ENCODE data around the gene CAMK4. TPM values are rescaled to one million over a fixed set of nuclear protein-coding genes. Genes with fewer than 3 reads are reported as not detected.

The CAMK4 gene
- total RNA-seq, 1 experiment from 2014 or later: 6.3 TPM

GRCh38 chr5:111517853-111518501 is 293.8 kb downstream of the CAMK4 start:
- Mint-ChIP-seq H3K27me3 (ENCODE audit: low read depth) (no peaks in the 10 kb centered on the region), H3K9me3 (no peaks in the 10 kb centered on the region), H3K4me3 (no peak overlapping the region), H3K36me3 (ENCODE audit: insufficient read depth in 1 of 3, low read depth in 3 of 3) (no peaks in the 10 kb centered on the region), H3K4me1 (peaks cover 14 to 16% of the 10 kb centered on the region in 2 experiments), H3K27ac (no peak overlapping the region)
- no peak overlapping the region for H2AFZ ChIP-seq (ENCODE audit: low read length)
- no peak overlapping the region for H4K91ac ChIP-seq (ENCODE audit: insufficient read length, low read depth, low read length)
- H3K4me1 ChIP-seq (ENCODE audit: insufficient read depth, low read length): no peaks in the 10 kb centered on the region
- no peak overlapping the region for H3K14ac ChIP-seq (ENCODE audit: insufficient read depth, low read length)
- no peaks in the 10 kb centered on the region for H3K27me3 ChIP-seq (ENCODE audit: insufficient read depth, low read length)
- no peak for DNase-seq
- no peak overlapping the region for H3K27ac ChIP-seq (ENCODE audit: insufficient read length, low read depth, low read length)
- no peak overlapping the region for H2AK5ac ChIP-seq (ENCODE audit: insufficient read length, low read length)
- H3K79me1 ChIP-seq (ENCODE audit: insufficient read depth, low read depth, low read length, poor library complexity, severe bottlenecking): no peaks in the 10 kb centered on the region
- no peak overlapping the region for H2BK20ac ChIP-seq (ENCODE audit: low read depth, low read length, poor library complexity, severe bottlenecking)
- H3K23me2 ChIP-seq (ENCODE audit: insufficient read length, low read depth, low read length, poor library complexity, severe bottlenecking): no peaks in the 10 kb centered on the region
- H3K9ac ChIP-seq (ENCODE audit: extremely low read depth, insufficient read length, low read length): no peak overlapping the region
- no peak overlapping the region for H4K8ac ChIP-seq (replicated peaks; ENCODE audit: insufficient read length, low read depth, low read length)
- H3K23ac ChIP-seq (ENCODE audit: insufficient read length, low read depth, low read length): no peak overlapping the region
- no peak overlapping the region for H3K4me2 ChIP-seq (ENCODE audit: insufficient read depth, insufficient read length, low read length)
- no peak overlapping the region for H3T11ph ChIP-seq (ENCODE audit: low read length)
- no peak overlapping the region for H2BK120ac ChIP-seq (ENCODE audit: low read depth, low read length, poor library complexity, severe bottlenecking)
- H2BK5ac ChIP-seq (ENCODE audit: insufficient read length, low read length): no peak overlapping the region
- WGBS (ENCODE audit: extremely low coverage, insufficient read length, low lambda C conversion rate): no CpG with 5 or more reads among the region's 5 CpGs
- no peak overlapping the region for H3K4ac ChIP-seq (ENCODE audit: low read depth, low read length)
- H4K5ac ChIP-seq (ENCODE audit: insufficient read length, low read depth, low read length): no peak overlapping the region
- no peak for TF ChIP-seq CTCF (conservative IDR thresholded peaks at IDR 0.05)
- no peak overlapping the region for H2BK12ac ChIP-seq (ENCODE audit: insufficient read length, low read depth, low read length)
- H2BK15ac ChIP-seq (ENCODE audit: low read depth, low read length): no peak overlapping the region
- no peaks in the 10 kb centered on the region for H3K79me2 ChIP-seq (ENCODE audit: insufficient read depth, low read length)
- H4K20me1 ChIP-seq (ENCODE audit: control insufficient read depth, insufficient read depth, insufficient read length): no peaks in the 10 kb centered on the region
- H3K18ac ChIP-seq (ENCODE audit: insufficient read length, low read depth, low read length): no peak overlapping the region
- H3K9me3 ChIP-seq (ENCODE audit: control insufficient read depth, low read depth, low read length): no peaks in the 10 kb centered on the region
- H3K56ac ChIP-seq (ENCODE audit: insufficient read length, low read depth, low read length): no peak overlapping the region
